CD4-positive, CD25-positive, alpha-beta regulatory T cell (primary cell): Measurements from ENCODE around the gene AAK1. TPM values are rescaled to one million over a fixed set of nuclear protein-coding genes. Genes with fewer than 3 reads are reported as not detected.
A peak's percentile ranks its signal among the peaks of the same experiment; 100 is the strongest.

ENCODE experiments used
- ATAC-seq, 2 donors: fragments of 150-1000 bp; cut with Tn5 transposase; one replicate each; pipeline ENCODE4 v1.10.0; 2021; ENCODE audit warnings: low read depth in 2 of 2, moderate number of reproducible peaks in 2 of 2, moderate library complexity in 1 of 2
- DNase-seq, 3 donors: peaks; one replicate each; pipeline versions ENCODE4 v3.0.0 to v3.0.0-alpha.2; 2012 to 2022; ENCODE audit warnings: mixed read lengths in 1 of 3
- H3K27ac ChIP-seq: one replicate; pipeline ENCODE4 v1.7.0; 2013; ENCODE audit warnings: mild to moderate bottlenecking, low read length; ENCODE audit not compliant: insufficient read depth, poor library complexity, severe bottlenecking
- H3K27me3 ChIP-seq: one replicate; pipeline ENCODE4 v1.7.0; 2013; ENCODE audit warnings: low read length; ENCODE audit not compliant: control insufficient read depth, insufficient read depth
- H3K36me3 ChIP-seq: one replicate; pipeline ENCODE4 v1.7.0; 2013; ENCODE audit warnings: mild to moderate bottlenecking, low read length, moderate library complexity; ENCODE audit not compliant: control insufficient read depth, insufficient read depth
- H3K4me1 ChIP-seq: 2 replicates; pipeline ENCODE4 v1.7.0; 2013; ENCODE audit warnings: mild to moderate bottlenecking, low read length; ENCODE audit not compliant: insufficient read depth, control insufficient read depth, poor library complexity, severe bottlenecking
- H3K4me3 ChIP-seq: one replicate; pipeline ENCODE4 v1.7.0; 2013; ENCODE audit warnings: low read depth, mild to moderate bottlenecking, low read length, moderate library complexity
- H3K9me3 ChIP-seq, 2 experiments: 1 replicate in 1 of 2; 2 replicates in 1 of 2; pipeline ENCODE4 v1.7.0; 2013; ENCODE audit warnings: low read length in 2 of 2, mild to moderate bottlenecking in 1 of 2, moderate library complexity in 1 of 2; ENCODE audit not compliant: control insufficient read depth in 2 of 2
- H3K27ac Mint-ChIP-seq, 3 donors: one replicate each; pipeline ENCODE4 v1.8.0; 2020 to 2022; ENCODE audit warnings: mild to moderate bottlenecking in 3 of 3, mixed read lengths in 3 of 3, moderate library complexity in 2 of 3
- H3K27me3 Mint-ChIP-seq: one replicate; pipeline ENCODE4 v1.8.0; 2022; ENCODE audit warnings: mild to moderate bottlenecking, mixed read lengths
- H3K36me3 Mint-ChIP-seq: one replicate; pipeline ENCODE4 v1.8.0; 2020; ENCODE audit warnings: mixed read lengths
- H3K4me1 Mint-ChIP-seq, 4 donors: one replicate each; pipeline ENCODE4 v1.8.0; 2020 to 2022; ENCODE audit warnings: mixed read lengths in 4 of 4, mild to moderate bottlenecking in 1 of 4
- H3K4me3 Mint-ChIP-seq, 4 donors: one replicate each; pipeline ENCODE4 v1.8.0; 2020 to 2022; ENCODE audit warnings: mild to moderate bottlenecking in 4 of 4, mixed read lengths in 4 of 4, moderate library complexity in 3 of 4
- H3K9me3 Mint-ChIP-seq, 7 donors: one replicate each; pipeline ENCODE4 v1.8.0; 2020 to 2022; ENCODE audit warnings: mixed read lengths in 7 of 7, mild to moderate bottlenecking in 3 of 7, moderate library complexity in 2 of 7
- polyA plus RNA-seq, 4 donors: library from polyadenylated mRNA; unstranded; fragments of 300-500 nt; fragmentation: Illumina TruSeq; gene quantifications; one replicate each; pipeline ENCODE4 v1.2.3, GENCODE V29; 2021
- total RNA-seq: library from RNA; stranded (reverse); gene quantifications from one replicate; pipeline ENCODE4 v1.2.3, GENCODE V29; 2022

AAK1 gene
- total and polyA plus RNA-seq, 5 donors from 2014 or later: 70.7 to 258 (median 73.7) TPM

GRCh38 chr2:69517410-69517809 is 126.1 kb downstream of the AAK1 start:
- no peak for ATAC-seq
- H3K4me3 Mint-ChIP-seq: no peak overlapping the region
- H3K27ac ChIP-seq: no peak overlapping the region
- H3K4me1 ChIP-seq: no peaks in the 10 kb centered on the region
- peaks cover 95% of the 10 kb centered on the region for H3K36me3 ChIP-seq
- no peak overlapping the region for H3K4me3 ChIP-seq
- no peaks in the 10 kb centered on the region for H3K27me3 ChIP-seq
- no peaks in the 10 kb centered on the region for H3K9me3 ChIP-seq
- no peak for DNase-seq
- H3K27ac Mint-ChIP-seq: peak overlapping the region in 1 of 3 donors; percentile 26
- no peaks in the 10 kb centered on the region for H3K9me3 Mint-ChIP-seq
- H3K27me3 Mint-ChIP-seq: no peaks in the 10 kb centered on the region
- peaks cover 74% of the 10 kb centered on the region for H3K36me3 Mint-ChIP-seq
- peaks cover 6 to 19% (median 11%) of the 10 kb centered on the region in 4 donors for H3K4me1 Mint-ChIP-seq

GRCh38 chr2:69514819-69515218 is 128.7 kb downstream of the AAK1 start:
- DNase-seq: no peak
- peaks cover 12 to 20% (median 15%) of the 10 kb centered on the region in 4 donors for H3K4me1 Mint-ChIP-seq
- H3K27ac ChIP-seq: no peak overlapping the region
- no peaks in the 10 kb centered on the region for H3K4me1 ChIP-seq
- peaks cover 80% of the 10 kb centered on the region for H3K36me3 Mint-ChIP-seq
- H3K27ac Mint-ChIP-seq: peak overlapping the region in 1 of 3 donors; percentile 22
- H3K27me3 Mint-ChIP-seq: no peaks in the 10 kb centered on the region
- no peak overlapping the region for H3K4me3 Mint-ChIP-seq
- peaks cover 95% of the 10 kb centered on the region for H3K36me3 ChIP-seq
- no peaks in the 10 kb centered on the region for H3K27me3 ChIP-seq
- H3K9me3 ChIP-seq: no peaks in the 10 kb centered on the region
- H3K9me3 Mint-ChIP-seq: peaks cover 0 to 5% (median 0%) of the 10 kb centered on the region in 7 donors
- H3K4me3 ChIP-seq: no peak overlapping the region
- ATAC-seq: no peak

GRCh38 chr2:69514406-69514805 is 129.1 kb downstream of the AAK1 start:
- ATAC-seq (no peak), DNase-seq (no peak)
- Histone ChIP-seq H3K4me1 (no peaks in the 10 kb centered on the region), H3K36me3 (peaks cover 95% of the 10 kb centered on the region), H3K27me3 (no peaks in the 10 kb centered on the region), H3K9me3 (no peaks in the 10 kb centered on the region), H3K27ac (no peak overlapping the region), H3K4me3 (no peak overlapping the region)
- peak overlapping the region in 2 of 3 donors; percentile 22 to 38 for H3K27ac Mint-ChIP-seq
- H3K27me3 Mint-ChIP-seq: no peaks in the 10 kb centered on the region
- H3K4me3 Mint-ChIP-seq: no peak overlapping the region
- H3K9me3 Mint-ChIP-seq: peaks cover 0 to 5% (median 0%) of the 10 kb centered on the region in 7 donors
- H3K36me3 Mint-ChIP-seq: peaks cover 80% of the 10 kb centered on the region
- peaks cover 16 to 24% (median 18%) of the 10 kb centered on the region in 4 donors for H3K4me1 Mint-ChIP-seq

GRCh38 chr2:69512446-69512845 is 131.1 kb downstream of the AAK1 start:
- Mint-ChIP-seq H3K9me3 (peaks cover 0 to 5% (median 0%) of the 10 kb centered on the region in 7 donors), H3K4me3 (no peak overlapping the region), H3K4me1 (peaks cover 25 to 40% (median 28%) of the 10 kb centered on the region in 4 donors), H3K36me3 (peaks cover 87% of the 10 kb centered on the region), H3K27ac (peak overlapping the region in 1 of 3 donors; percentile 12), H3K27me3 (no peaks in the 10 kb centered on the region)
- Histone ChIP-seq H3K9me3 (no peaks in the 10 kb centered on the region), H3K4me3 (no peak overlapping the region), H3K36me3 (peaks cover 93% of the 10 kb centered on the region), H3K27me3 (no peaks in the 10 kb centered on the region), H3K4me1 (no peaks in the 10 kb centered on the region), H3K27ac (no peak overlapping the region)
- ATAC-seq: no peak
- DNase-seq: no peak

- H3K27me3 Mint-ChIP-seq: no peaks in the 10 kb centered on the region
- H3K4me3 ChIP-seq: no peak overlapping the region
- H3K4me1 ChIP-seq: no peaks in the 10 kb centered on the region
- peak overlapping the region in 2 of 3 donors; percentile 1 to 80 for H3K27ac Mint-ChIP-seq
- no peak overlapping the region for H3K4me3 Mint-ChIP-seq
- no peaks in the 10 kb centered on the region for H3K27me3 ChIP-seq
- ATAC-seq (no peak), DNase-seq (no peak)
- H3K36me3 Mint-ChIP-seq: peaks cover 84% of the 10 kb centered on the region
- peaks cover 94% of the 10 kb centered on the region for H3K36me3 ChIP-seq
- peaks cover 19 to 60% (median 40%) of the 10 kb centered on the region in 4 donors for H3K4me1 Mint-ChIP-seq
- H3K9me3 ChIP-seq: no peaks in the 10 kb centered on the region
- H3K27ac ChIP-seq: no peak overlapping the region
- H3K9me3 Mint-ChIP-seq: peaks cover 0 to 5% (median 0%) of the 10 kb centered on the region in 7 donors
Observed at GRCh38 chr2:69510204-69510603, 133.3 kb downstream of the AAK1 start.

GRCh38 chr2:69509750-69510140 is 133.8 kb downstream of the AAK1 start:
- Histone ChIP-seq H3K4me1 (no peaks in the 10 kb centered on the region), H3K36me3 (peaks cover 94% of the 10 kb centered on the region), H3K9me3 (no peaks in the 10 kb centered on the region), H3K27ac (no peak overlapping the region), H3K4me3 (no peak overlapping the region), H3K27me3 (no peaks in the 10 kb centered on the region)
- Mint-ChIP-seq H3K27ac (peak overlapping the region in 1 of 3 donors; percentile 1), H3K36me3 (peaks cover 80% of the 10 kb centered on the region), H3K27me3 (no peaks in the 10 kb centered on the region), H3K9me3 (peaks cover 0 to 5% (median 0%) of the 10 kb centered on the region in 7 donors), H3K4me3 (no peak overlapping the region), H3K4me1 (peaks cover 19 to 60% (median 39%) of the 10 kb centered on the region in 4 donors)
- DNase-seq (no peak), ATAC-seq (no peak)

GRCh38 chr2:69509011-69509749 is 134.4 kb downstream of the AAK1 start:
- Histone ChIP-seq H3K9me3 (no peaks in the 10 kb centered on the region), H3K4me3 (no peak overlapping the region), H3K27ac (peak overlapping the region; percentile 47), H3K27me3 (no peaks in the 10 kb centered on the region), H3K36me3 (peaks cover 94% of the 10 kb centered on the region), H3K4me1 (no peaks in the 10 kb centered on the region)
- peaks cover 74% of the 10 kb centered on the region for H3K36me3 Mint-ChIP-seq
- peaks cover 0 to 5% (median 0%) of the 10 kb centered on the region in 7 donors for H3K9me3 Mint-ChIP-seq
- peak overlapping the region; percentile 47 to 76 (median 70) for H3K27ac Mint-ChIP-seq
- H3K27me3 Mint-ChIP-seq: no peaks in the 10 kb centered on the region
- H3K4me3 Mint-ChIP-seq: peak overlapping the region in 2 of 4 donors; percentile 36 to 49
- no peak for DNase-seq
- ATAC-seq: no peak
- peaks cover 19 to 55% (median 39%) of the 10 kb centered on the region in 4 donors for H3K4me1 Mint-ChIP-seq
